Epithelial cell of esophagus (primary cell): Measurements from ENCODE around the gene CDH18.
A peak's percentile ranks its signal among the peaks of the same experiment; 100 is the strongest.

Source experiments
- DNase-seq: peaks from one replicate; pipeline ENCODE4 v3.0.0; 2010; ENCODE audit warnings: low read depth
- H3K4me3 ChIP-seq: 2 replicates; pipeline ENCODE4 v1.5.1; 2011; ENCODE audit warnings: mild to moderate bottlenecking, low read length, control low read depth
- TF ChIP-seq, protein P1 (sequence below): IDR thresholded peaks from 2 replicates; pipeline ENCODE4 v1.5.1; 2011; ENCODE audit warnings: low read depth, mild to moderate bottlenecking, low read length, control low read depth, inconsistent platforms; ENCODE audit not compliant: insufficient read depth; ENCODE audit errors: missing control alignments

The CDH18 gene

DNA sequence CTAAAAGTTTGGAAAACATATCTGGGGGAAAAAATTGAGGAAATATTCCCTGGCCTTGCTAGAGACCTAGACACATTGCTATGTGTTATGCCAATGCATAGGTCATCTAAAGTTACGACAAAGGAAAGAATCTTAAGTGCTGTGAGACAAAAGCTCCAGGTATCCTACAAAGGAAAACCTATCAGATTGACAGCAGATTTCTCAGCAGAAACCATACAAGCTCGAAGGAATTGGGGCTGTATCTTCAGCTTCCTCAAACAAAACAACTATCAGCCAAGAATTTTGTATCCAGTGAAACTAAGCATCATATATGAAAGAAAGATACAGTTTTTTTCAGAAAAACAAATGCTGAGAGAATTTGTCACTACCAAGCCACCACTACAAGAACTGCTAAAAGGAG lies 234.4 kb downstream of the CDH18 start:
- no peak overlapping the region for H3K4me3 ChIP-seq
- DNase-seq: no peak
- TF ChIP-seq, protein P1, sequence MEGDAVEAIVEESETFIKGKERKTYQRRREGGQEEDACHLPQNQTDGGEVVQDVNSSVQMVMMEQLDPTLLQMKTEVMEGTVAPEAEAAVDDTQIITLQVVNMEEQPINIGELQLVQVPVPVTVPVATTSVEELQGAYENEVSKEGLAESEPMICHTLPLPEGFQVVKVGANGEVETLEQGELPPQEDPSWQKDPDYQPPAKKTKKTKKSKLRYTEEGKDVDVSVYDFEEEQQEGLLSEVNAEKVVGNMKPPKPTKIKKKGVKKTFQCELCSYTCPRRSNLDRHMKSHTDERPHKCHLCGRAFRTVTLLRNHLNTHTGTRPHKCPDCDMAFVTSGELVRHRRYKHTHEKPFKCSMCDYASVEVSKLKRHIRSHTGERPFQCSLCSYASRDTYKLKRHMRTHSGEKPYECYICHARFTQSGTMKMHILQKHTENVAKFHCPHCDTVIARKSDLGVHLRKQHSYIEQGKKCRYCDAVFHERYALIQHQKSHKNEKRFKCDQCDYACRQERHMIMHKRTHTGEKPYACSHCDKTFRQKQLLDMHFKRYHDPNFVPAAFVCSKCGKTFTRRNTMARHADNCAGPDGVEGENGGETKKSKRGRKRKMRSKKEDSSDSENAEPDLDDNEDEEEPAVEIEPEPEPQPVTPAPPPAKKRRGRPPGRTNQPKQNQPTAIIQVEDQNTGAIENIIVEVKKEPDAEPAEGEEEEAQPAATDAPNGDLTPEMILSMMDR: no peak

DNA sequence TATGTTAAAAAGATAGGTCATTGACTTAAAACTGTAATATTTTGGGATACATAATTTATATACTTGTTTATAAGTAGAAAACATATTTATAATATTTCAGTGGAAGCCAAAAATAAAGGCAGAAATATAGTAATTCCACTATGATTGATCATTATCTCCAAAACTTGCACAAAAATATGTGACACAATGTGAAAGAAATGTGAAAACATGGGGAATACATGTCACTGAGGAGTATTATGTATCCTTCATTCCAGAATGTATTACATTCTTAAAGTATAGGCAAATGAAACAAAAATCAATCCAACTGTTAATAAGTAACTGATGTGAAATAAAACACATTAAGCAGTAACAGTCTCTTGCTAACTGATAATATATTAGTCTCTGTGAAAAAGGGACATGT lies 236.7 kb downstream of the CDH18 start:
- H3K4me3 ChIP-seq: no peak overlapping the region
- TF ChIP-seq, protein P1: no peak
- no peak for DNase-seq

DNA sequence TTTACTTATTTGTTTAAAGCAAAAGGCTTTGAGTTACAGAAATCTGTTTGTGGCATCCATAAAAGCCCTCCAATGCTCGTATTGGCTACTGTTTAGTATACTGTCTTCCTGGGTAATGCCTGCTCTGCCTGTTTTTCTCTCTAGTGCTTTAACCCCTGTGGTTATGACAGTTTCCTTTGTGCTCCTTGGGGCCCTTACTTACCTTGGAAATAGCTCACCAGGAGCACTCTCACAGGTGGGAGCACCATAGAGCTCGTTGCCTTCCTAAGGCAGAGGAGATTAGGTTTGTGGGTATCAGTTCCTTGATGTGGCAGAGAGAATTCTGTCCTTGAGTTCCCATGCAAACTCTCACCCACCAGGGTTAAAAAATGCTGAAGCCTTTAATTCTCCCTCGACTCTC lies 242.8 kb downstream of the CDH18 start:
- TF ChIP-seq, protein P1: no peak
- DNase-seq: no peak
- no peak overlapping the region for H3K4me3 ChIP-seq

DNA sequence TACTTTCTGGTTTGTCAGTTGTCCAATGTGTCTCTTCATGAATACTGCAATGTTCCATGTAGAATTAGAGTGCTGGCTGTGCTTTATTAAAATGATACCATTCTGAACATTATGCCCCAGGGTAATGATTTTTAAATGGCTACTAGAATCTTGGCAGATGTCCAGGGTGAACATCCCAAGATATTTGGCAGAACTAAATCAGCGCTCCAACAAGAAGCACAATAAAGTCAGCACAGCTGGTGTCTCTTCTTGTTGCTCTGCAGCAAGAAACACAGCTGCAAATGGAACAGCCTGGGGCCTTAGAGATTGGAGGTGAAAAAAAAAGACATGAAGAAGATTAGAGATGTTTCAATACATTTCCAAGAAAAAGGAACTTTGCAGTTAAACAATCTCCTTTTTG lies 248.3 kb downstream of the CDH18 start:
- TF ChIP-seq, protein P1: no peak
- no peak overlapping the region for H3K4me3 ChIP-seq
- DNase-seq: peak; percentile 5

DNA sequence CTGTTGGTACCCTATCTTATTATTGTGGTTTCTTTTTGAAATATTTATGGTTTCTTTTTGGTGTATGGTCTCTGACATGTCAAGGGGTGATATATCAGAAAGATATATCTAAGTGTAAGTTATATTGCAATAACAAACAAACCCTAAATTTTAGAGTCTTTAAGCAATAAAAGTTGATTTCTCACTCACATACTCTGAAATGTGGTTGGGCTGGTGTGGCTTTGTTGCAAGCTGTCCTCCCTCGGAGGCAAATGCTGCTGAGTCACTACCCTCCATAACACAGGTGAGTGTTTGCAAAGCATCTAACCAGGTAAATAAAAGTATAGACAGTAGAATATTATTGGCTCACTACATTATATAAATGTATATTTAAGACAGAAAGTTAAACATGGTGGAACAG lies 253.2 kb downstream of the CDH18 start:
- DNase-seq: peak; percentile 85
- TF ChIP-seq, protein P1: no peak

DNA sequence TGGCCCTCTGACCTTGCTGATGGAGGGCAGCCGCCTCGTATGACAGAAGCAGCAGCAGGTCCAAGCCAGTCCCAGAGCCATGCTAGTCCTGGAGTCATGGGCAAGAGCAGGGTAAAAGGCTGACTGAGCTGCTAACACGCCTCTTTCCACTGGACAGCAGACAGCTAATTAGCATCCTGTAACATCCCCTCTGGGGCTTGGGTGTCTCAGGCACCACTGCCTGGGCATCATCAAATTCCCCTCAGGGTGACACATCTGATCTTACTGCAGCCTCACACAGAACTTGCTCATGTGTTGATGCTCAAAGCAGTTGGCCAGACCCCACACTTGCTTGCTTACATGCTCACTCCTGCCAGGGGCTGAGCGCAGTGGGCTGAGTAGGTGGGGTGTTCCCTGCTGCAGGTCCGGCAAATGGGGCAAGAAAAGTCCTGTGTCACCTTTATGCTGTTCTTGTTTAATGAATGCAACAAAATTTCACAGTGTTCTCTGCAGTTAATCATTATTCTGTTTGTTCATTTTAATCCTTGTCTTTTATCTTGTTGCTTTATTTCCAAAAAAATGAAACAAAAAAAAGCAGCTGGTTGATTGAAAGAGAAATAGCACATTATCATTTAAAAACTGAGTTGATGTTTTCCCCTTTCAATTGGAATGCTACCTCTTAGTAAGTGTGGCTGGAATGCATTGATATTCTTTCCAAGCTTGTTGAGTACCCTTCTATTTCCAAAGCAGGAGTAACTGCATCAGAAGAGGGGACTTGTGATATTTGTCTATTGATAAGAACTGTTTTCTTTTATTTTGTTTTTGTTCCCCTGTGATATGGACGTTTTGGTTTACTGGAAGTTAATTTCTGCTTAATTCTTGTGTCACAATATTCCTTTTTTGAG lies 254.1 kb downstream of the CDH18 start:
- H3K4me3 ChIP-seq: no peak overlapping the region
- DNase-seq: peak; percentile 5
- TF ChIP-seq, protein P1: no peak

More for the DNA sequence above, 253.2 kb downstream of the CDH18 start:
- H3K4me3 ChIP-seq: no peak overlapping the region

DNA sequence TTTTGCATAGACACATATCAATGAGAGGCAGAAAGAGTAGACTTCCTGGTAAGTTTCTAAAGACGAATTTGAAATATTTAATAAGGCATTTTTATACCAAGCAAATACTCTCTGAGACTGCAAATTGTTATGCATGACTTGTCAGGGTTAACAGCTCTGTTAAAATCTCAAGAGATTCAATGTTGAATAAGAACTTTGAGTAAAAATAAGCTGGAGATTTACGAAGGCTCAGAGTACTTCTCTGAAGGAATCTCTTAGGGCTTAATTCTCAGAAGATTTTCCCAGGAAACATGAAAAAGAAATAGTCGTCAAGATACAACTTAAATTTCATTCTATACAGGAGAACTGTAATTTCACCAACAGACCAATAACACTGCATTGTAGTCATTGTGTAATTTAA lies 259.4 kb downstream of the CDH18 start:
- TF ChIP-seq, protein P1: no peak
- no peak for DNase-seq
- no peak overlapping the region for H3K4me3 ChIP-seq
